COR-L47 (cell line): ENCODE results near the gene ITGA4.
A peak's percentile ranks its signal among the peaks of the same experiment; 100 is the strongest.
"Not testable (repeated sequence)": the region's sequence is repeated elsewhere in the genome, so short reads cannot be mapped to it uniquely, and the experiment has no call there.

ENCODE experiments used
- DNase-seq: peaks from one replicate; lab custom pipeline; 2025; lab: John Stamatoyannopoulos, UW

ITGA4 gene

DNA sequence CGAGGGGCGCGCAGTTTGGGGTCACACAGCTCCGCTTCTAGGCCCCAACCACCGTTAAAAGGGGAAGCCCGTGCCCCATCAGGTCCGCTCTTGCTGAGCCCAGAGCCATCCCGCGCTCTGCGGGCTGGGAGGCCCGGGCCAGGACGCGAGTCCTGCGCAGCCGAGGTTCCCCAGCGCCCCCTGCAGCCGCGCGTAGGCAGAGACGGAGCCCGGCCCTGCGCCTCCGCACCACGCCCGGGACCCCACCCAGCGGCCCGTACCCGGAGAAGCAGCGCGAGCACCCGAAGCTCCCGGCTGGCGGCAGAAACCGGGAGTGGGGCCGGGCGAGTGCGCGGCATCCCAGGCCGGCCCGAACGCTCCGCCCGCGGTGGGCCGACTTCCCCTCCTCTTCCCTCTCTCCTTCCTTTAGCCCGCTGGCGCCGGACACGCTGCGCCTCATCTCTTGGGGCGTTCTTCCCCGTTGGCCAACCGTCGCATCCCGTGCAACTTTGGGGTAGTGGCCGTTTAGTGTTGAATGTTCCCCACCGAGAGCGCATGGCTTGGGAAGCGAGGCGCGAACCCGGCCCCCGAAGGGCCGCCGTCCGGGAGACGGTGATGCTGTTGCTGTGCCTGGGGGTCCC lies at the start of gene ITGA4:
ITGA4 (plus strand) TSS at position 266 of the 620 bp plus-strand sequence; CDS start at position 535, 269 bp downstream.
- DNase-seq, result no peak

DNA sequence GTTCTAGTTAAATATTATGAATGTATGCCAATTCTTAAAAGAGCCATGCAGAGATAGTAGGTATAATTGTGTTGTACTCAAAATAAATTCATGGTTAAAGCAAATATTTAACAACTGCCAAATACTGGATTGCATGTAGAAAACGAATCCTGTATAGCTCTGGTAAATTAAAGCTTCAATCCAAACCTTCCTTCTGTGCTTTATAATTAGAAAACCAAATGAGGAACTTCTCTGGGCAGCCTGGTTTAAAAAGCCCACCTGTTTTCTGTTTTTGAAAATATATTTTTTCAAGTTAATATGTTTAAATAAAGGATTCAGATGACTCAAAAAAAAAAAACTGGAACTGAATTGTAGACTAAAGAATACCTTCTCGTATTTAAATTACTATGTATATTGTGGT lies 48.3 kb upstream of the ITGA4 start:
- peak; percentile 50 for DNase-seq

DNA sequence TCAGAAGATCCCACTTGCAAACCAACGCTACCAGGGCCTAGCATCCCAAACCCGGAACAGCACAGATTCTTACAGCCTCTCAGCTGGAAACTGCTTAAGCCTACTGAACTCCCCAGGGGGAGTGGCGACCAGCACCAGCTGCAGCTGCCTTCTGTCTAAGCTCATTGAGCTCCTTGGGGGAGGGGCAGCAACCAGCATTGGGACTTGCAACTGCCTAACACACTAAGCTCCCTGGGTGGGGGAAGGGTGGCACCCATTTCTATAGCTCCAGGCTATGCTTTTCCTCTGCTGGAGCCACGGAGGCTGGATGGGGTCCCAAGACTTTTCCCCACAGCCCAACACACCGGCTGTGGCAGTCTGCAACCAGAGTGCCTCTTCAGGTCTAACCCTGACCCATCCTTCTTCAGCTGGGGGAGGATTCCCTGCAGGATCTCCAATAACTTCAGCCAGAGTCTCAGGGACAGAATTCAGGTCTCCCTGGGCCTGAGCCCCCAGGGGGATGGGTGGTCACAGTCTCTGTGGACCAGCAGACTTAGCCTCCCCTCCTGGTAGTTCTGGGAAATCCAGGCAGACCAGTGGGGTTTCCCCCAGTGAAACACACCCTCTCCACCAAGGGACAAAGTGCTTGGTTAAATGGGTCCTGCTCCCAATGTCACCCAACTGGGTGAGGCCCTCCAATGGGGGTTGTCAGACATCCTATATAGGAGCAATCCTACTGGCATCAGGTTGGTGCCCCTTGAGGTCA lies 45.9 kb upstream of the ITGA4 start:
- peak; percentile 95 for DNase-seq

DNA sequence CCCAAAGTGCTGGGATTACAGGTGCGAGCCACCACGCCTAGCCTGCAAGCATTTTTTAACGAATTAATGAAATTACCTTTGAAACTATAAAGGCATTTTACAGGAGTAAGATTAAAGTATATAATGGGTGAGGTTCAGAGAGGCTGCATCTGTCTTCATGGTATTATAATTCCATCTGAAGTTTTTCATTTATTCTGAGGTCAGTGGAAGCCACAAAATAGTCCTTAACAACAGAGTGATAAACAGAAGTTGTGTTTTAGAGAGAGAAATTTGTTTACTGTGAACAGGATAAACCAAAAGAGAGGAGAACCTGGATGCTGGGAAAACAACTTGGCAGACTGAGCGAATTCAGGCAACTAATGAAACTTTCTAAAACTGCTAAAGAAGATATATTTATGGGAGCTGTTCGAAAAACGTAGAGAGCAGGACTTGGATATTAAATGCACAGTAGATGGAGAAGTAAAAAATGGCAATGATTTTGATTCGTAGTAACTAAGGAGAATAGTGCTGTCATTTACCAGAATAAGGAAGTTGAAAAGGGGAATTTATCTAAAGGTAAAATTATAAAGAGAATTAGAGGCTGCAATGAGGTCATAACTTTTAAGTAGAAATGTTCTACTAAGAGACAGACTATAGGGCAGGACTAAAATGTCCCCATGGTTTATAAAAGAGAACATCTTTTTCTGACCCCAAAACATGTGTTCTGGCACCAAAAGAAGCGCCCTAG lies 37.9 kb upstream of the ITGA4 start:
- no peak for DNase-seq

DNA sequence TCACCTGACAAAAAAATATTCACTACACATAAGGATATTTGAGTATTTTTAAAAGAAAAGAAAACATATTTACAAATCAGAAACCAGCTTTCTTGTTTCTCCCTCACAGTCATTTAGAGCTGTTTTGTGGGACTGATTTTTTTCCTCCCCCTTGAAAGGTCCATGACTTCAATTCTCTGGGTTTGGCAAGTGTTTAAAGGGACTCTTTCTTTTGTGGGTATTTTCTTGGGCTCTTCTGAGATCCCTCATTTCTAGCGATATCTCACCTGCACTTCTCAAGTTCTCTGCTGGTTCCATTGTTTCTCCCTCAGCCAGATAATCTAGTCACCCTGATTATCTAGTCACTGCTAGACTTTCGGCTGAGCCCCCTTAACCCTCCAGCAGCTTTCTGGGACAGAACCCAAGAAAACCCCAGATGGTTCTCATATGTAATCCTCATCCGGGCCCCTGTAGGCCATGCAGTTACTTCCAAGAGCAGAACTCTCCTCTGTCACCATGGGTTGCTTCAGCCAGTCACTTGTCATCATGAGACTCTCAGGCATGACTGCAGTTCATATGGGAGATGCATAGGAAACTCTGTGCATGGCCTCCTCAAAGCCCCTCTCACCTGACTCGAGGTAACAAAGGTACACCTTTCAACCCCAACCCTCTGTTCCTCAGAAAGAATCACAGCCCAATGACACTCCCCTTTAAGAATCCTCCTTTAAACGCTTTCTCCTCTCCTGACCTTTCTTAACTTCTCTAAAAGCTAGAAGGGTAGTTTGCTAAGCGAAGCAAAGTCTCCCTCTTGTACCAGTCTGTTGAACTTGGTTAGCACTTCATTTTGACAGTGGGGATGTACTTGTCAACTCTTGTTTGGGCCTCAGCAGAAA lies 36.7 kb upstream of the ITGA4 start:
- no peak for DNase-seq

DNA sequence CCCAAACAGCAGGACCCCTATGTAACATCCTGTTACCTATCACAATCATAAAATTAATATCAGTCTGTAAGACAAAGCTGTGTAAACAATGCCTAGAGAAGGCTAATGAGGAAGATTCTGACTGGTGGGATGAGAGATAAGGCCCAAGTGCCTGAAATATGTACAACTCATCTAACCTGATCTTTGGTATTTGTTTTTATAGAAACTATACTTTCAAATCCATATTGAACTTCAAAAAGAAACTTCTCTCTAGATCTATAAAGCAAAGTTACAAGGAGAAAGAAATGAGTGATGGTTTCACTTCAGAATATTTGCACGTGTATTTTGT lies 36.1 kb upstream of the ITGA4 start:
- DNase-seq, result no peak

DNA sequence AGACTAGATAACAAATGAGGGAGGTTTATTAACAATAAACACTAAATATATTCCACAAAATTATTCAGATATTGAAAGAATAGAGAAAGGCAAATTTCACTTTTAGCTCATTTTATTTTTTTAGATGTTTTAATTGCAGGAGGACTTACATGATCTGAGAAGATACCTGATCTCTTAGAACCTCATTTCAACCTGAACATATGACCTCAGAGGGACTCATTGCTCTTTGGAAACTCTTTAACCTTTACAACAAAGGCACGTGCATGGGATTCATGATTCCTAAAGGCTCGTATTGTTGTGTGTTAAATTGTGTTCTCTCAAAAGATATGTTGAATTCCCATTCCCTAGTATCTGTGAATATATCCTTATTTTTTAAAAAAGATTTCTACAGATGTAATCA lies 35.7 kb upstream of the ITGA4 start:
- no peak for DNase-seq

DNA sequence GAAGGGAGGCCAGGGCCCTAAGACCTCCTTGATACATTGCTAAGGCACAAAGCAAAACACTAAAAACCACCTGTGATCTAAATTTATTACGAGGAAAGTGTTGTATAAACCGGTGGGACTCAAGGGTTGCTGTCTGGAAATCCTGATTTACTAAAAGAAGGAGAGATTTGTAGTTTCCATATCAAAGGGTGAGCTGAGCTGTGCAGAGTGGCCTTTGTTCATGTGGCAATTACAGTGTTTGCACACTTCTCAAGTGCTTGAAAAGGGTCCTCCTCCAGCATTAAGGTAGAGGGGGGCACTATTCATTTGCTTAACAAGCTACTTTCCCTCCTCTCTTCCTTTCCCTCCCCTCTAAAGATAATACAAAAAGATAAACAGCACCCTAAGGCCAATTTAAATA lies 30.5 kb upstream of the ITGA4 start:
- DNase-seq, result peak; percentile 38

DNA sequence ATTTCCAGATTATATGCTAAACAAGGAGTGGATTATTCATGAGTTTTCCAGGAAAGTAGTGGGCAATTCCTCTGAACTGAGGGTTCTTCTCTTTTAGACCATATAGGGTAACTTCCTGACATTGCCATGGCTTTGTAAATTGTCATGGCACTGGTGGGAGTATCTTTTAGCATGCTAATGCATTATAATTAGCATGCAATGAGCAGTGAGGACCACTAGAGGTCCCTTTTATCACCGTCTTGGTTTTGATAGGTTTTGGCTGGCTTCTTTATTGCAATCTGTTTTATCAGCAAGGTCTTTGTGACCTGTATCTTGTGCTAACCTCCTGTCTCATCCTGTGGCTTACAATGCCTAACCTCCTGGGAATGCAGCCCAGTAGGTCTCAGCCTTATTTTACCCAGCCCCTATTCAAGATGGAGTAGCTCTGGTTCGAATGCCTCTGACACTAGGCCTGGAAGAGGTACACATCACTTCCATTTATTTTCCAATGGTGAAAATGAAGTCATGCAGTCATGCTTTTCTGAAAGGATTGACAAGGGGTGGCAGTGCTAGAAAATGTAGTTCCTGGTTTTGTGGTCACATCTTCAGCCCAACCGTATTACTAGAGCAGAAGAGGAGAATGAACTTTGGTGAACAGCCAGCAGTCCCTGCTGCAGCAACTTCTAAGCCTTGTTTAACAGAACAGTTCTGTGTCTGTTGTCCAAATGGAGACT lies 26.6 kb upstream of the ITGA4 start:
- no peak for DNase-seq

DNA sequence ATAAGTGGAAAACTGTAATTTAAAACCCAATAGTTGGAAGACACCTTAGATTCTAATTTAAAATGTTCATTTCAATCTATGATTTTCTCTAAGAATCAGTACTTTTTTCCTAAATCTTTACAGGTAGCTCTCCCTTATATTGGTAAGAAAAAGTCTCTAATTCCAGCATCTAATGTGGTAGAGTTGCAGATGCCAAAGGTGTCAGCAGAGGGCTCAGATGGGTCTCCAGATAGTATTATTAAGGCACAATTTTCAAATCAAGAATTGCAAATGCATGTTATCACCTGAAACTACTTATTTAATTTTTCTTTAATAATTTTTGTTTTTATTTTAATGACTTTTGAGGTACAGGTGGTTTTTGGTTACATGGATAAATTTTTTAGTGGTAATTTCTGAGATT lies 25.5 kb upstream of the ITGA4 start:
- DNase-seq, result no peak

DNA sequence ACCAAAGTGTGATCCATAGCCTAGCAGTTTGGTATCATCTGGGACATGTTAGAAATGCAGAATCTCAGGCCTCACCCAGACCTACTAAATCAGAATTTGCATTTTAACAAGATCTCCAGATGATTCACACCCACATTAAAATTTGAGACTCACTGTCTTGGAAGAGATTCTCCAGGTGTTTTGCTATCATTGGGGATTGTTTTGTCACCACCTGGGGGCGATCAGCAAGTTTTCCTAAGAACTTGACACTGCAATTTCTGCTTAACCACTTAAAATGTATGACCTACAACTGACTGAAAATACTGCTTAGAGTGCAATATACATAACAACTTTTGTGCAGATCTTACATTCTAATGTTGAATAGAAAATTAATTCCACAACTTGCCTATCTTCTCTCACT lies 18.9 kb upstream of the ITGA4 start:
- DNase-seq, result no peak

DNA sequence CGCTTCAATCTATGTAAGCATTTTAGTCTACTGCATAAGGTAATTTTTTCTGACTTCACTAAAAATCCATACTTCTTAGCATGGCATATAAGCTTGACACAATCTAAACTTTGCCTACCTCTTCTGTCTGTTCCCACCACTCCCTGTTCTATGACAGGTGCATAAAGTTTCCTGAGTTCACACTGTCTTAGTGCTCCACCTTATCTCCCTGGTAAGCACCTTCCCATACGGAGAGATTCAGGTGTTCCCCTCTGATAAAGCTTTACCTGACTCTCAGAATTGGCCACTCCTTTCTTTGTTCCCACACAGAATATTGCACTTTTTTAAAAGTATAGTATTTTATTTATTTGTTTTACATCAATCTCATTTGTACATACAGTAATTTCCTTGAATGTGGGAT lies 16.8 kb upstream of the ITGA4 start:
- DNase-seq, result no peak

DNA sequence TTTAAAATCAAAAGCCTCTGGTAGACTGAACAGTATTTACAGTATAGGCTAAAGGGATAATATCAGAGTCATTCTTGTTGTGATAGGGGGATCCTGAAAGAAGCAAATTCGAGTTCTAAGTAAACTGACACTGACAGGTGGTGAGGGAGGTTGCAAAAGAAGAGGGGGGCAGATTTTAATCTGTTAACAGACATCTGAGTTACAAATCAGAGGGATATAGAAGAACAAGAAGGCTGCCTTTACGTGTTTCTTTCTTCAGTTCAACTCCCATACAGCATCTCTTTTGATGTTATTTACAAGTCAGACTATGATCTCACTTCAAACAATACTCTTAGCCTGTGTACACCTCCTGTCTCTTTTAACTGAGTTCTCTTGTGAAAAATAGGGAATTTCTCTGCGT lies 16.3 kb upstream of the ITGA4 start:
- DNase-seq, result no peak

DNA sequence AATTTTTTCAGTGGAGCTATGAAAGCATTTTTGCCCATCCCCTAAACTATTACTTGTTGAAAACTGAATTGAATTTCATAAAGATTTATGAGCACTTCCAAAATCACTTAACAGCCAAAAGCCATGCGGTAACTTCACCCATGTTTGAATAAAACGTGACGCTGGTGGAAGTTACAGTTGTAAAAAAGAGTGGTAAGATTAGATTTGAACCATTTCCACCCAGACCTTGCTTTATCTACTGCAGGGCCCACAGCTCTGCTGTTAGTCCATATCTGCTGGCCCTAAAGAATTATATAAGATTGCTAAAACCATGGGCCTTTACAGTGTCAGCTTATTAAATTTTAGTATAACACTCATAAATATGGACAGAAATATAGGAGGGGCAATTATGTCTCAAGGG lies 15.5 kb upstream of the ITGA4 start:
- DNase-seq, result no peak

DNA sequence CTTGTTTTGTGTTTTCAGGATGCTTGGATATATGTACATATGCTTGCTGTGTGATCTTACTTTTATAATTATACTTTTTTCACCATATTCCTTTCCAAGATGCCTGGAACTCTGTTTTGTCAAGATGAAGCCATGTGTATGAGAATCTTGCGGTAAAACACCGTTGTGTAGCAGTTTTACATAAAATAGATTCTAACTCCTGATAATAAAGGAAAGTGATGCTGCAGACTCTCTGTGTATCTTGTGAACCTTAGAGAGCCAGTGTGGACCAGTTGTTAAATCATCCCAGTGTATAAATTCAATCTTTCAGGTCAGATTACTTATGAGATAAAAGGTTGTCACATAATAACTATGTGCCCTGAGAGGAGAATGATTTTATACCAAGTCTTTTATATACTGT lies 12.5 kb upstream of the ITGA4 start:
- no peak for DNase-seq

DNA sequence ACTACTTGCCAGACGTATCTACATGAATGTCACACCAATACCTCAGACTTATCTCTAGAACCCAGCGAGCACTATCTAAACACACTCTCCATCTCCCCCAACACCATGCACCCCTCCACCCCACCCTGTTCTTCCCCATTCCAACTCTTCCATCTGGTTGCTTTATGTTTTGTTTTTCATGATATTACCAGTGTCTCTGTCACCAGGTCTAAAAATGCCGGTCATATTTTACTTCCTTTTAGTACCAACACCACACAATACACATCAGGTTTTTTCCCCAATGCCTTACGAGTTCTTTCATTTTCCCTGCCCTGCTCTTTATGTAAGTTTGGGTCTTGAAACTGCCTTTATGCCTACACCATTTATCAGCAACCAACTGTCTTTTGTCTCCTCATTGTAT lies 10.2 kb upstream of the ITGA4 start:
- DNase-seq, result no peak

DNA sequence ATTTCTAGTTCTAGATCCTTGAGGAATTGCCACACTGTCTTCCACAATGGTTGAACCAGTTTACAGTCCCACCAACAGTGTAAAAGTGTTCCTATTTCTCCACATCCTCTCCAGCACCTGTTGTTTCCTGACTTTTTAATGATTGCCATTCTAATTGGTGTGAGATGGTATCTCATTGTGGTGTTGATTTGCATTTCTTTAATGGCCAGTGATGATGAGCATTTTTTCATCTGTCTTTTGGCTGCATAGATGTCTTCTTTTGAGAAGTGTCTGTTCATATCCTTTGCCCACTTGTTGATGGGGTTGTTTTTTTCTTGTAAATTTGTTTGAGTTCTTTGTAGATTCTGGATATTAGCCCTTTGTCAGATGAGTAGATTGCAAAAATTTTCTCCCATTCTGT lies 7.9 kb upstream of the ITGA4 start:
- DNase-seq, result not testable (repeated sequence)

DNA sequence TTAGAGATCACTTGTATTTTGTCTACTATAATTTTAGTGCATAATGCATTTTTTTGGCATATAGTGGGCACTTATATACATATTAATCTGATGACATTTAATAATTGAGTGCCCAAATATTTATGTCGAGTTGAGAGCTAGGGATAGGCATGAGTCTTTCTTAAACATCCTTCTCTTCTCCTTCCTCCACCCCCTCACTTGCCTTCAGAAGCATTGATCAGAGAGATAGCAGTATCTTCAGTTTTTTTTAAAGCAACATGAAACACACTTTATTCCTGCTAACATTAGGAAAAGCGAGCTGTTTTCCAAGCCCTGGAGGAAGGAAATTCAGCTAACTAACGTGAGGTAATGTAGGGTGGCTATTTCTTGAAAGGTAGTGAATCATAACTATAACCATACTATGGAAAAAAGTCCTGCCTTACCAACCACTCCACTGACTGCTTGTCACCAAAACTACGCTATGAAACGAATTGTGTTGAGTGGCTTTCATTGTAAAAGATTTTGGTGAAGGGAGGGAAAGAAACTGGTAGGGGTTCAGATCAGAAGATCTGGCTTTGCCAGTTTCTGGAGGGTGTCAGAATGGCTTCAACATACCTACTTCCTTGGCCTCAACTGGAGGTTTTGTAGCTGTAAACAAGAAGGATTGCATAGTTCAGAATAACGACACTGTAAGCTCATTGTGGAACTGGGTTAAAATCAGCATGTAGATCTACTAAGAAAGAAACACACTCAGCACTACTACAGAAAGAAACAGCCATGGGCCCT lies 2.3 kb upstream of the ITGA4 start:
- no peak for DNase-seq

DNA sequence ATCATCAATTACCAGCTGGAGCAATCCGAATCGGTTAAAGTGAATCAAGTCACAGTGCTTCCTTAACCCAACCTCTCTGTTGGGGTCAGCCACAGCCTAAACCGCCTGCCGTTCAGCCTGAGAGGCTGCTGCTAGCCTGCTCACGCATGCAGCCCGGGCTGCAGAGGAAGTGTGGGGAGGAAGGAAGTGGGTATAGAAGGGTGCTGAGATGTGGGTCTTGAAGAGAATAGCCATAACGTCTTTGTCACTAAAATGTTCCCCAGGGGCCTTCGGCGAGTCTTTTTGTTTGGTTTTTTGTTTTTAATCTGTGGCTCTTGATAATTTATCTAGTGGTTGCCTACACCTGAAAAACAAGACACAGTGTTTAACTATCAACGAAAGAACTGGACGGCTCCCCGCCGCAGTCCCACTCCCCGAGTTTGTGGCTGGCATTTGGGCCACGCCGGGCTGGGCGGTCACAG lies 496 bp upstream of the ITGA4 start:
- no peak for DNase-seq

DNA sequence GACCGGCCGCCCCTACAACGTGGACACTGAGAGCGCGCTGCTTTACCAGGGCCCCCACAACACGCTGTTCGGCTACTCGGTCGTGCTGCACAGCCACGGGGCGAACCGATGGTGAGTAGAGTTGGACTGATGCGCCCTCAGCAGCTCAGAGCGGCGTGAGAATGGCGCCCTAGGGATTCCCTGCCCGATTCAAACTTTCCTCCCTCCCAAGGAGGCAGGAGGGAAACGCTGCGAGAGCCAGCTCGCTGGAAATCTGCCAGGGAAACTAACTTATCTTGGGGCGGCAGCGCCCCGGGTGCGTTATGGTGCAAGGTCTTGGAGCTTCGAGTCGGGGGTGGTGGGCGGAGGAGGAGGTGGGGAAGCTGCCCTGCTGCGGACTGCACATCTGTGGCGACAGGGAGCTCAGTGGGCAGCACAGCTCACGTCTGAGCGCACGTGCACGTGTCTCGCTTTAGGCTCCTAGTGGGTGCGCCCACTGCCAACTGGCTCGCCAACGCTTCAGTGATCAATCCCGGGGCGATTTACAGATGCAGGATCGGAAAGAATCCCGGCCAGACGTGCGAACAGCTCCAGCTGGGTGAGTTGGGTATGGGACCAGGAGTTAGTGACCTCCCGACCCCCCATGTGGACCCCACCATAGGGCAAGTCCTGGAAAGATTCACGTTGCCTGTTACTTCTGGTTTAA lies 697 bp downstream of the ITGA4 start:
- DNase-seq, result no peak
